IMR-90 (cell line): ENCODE data around the gene LMAN2L. TPM values are rescaled to one million over a fixed set of nuclear protein-coding genes. Genes with fewer than 3 reads are reported as not detected.
A peak's percentile ranks its signal among the peaks of the same experiment; 100 is the strongest.

Source experiments
- ATAC-seq: fragments of 200-7000 bp; cut with Tn5 transposase; 2 replicates; pipeline ENCODE4 v1.9.1; 2020; ENCODE audit warnings: low read depth, mild to moderate bottlenecking, moderate library complexity
- BruUV-seq: library from RNA; stranded (reverse); fragments of 400-500 nt; replicated peaks from 2 replicates; lab custom pipeline; 2021; lab: Mats Ljungman, UMichigan
- CTCF ChIA-PET: fragments of 300-600 bp; formaldehyde crosslinking; extraction: SDS; loops from one replicate; lab custom pipeline; 2021; ENCODE audit warnings: antibody characterized with exemption; lab: Yijun Ruan, JAX
- POLR2A ChIA-PET: fragments of 300-600 bp; sonication (Branson Sonifier 250); formaldehyde crosslinking; loops from one replicate; lab custom pipeline; 2022; ENCODE audit warnings: antibody characterized with exemption; ENCODE audit not compliant: unreplicated experiment; lab: Charles Lee
- DNase-seq: peaks from one replicate; pipeline ENCODE4 v3.0.0; 2013
- H2AFZ ChIP-seq: replicated peaks from 2 replicates; pipeline ENCODE3; 2013; ENCODE audit warnings: low read length, mild to moderate bottlenecking; ENCODE audit not compliant: poor library complexity
- H2AK5ac ChIP-seq: 2 replicates; pipeline ENCODE4 v1.6.1; 2013; ENCODE audit warnings: low read depth, low read length, inconsistent platforms
- H2AK9ac ChIP-seq: replicated peaks from 2 replicates; pipeline ENCODE3; 2013; ENCODE audit warnings: mild to moderate bottlenecking, low read depth, low read length, moderate library complexity; ENCODE audit not compliant: poor library complexity
- H2BK120ac ChIP-seq: 2 replicates; pipeline ENCODE4 v1.6.1; 2013; ENCODE audit warnings: low read depth, low read length, inconsistent platforms
- H2BK15ac ChIP-seq: 3 replicates; pipeline ENCODE4 v1.6.1; 2013; ENCODE audit warnings: low read depth, low read length, inconsistent platforms
- H2BK20ac ChIP-seq: 2 replicates; pipeline ENCODE4 v1.6.1; 2013; ENCODE audit warnings: low read depth, mild to moderate bottlenecking, inconsistent platforms, low read length, moderate library complexity
- H2BK5ac ChIP-seq: 2 replicates; pipeline ENCODE4 v1.6.1; 2013; ENCODE audit warnings: mild to moderate bottlenecking, low read depth, low read length, inconsistent platforms; ENCODE audit not compliant: poor library complexity, severe bottlenecking
- H3K14ac ChIP-seq: replicated peaks from 2 replicates; pipeline ENCODE4 v1.6.1; 2013; ENCODE audit warnings: low read depth, low read length, inconsistent platforms
- H3K18ac ChIP-seq: 2 replicates; pipeline ENCODE4 v1.6.1; 2013; ENCODE audit warnings: low read depth, low read length, control low read depth
- H3K23ac ChIP-seq: 2 replicates; pipeline ENCODE4 v1.6.1; 2013; ENCODE audit warnings: low read depth, low read length, inconsistent platforms
- H3K27ac ChIP-seq: 2 replicates; pipeline ENCODE4 v1.5.1; 2013; ENCODE audit warnings: mild to moderate bottlenecking, control low read depth, low read length; ENCODE audit not compliant: insufficient read depth
- H3K27me3 ChIP-seq: 2 replicates; pipeline ENCODE4 v1.6.1; 2013; ENCODE audit warnings: low read length; ENCODE audit not compliant: control insufficient read depth, insufficient read depth
- H3K36me3 ChIP-seq: 2 replicates; pipeline ENCODE4 v1.6.1; 2013; ENCODE audit warnings: low read length, mixed read lengths; ENCODE audit not compliant: control insufficient read depth, insufficient read depth
- H3K4ac ChIP-seq: 2 replicates; pipeline ENCODE4 v1.6.1; 2013; ENCODE audit warnings: low read depth, low read length, inconsistent platforms
- H3K4me1 ChIP-seq: 2 replicates; pipeline ENCODE4 v1.6.1; 2013; ENCODE audit warnings: low read length, mixed read lengths; ENCODE audit not compliant: control insufficient read depth, insufficient read depth
- H3K4me2 ChIP-seq: 2 replicates; pipeline ENCODE4 v1.6.1; 2013; ENCODE audit warnings: low read depth, mild to moderate bottlenecking, control low read depth, low read length, moderate library complexity
- H3K4me3 ChIP-seq: 2 replicates; pipeline ENCODE4 v1.5.1; 2013; ENCODE audit warnings: low read depth, mild to moderate bottlenecking, control low read depth, low read length, moderate library complexity; ENCODE audit not compliant: insufficient read depth
- H3K56ac ChIP-seq: 2 replicates; pipeline ENCODE4 v1.6.1; 2013; ENCODE audit warnings: low read length, inconsistent platforms; ENCODE audit not compliant: insufficient read depth; ENCODE audit errors: extremely low read depth
- H3K79me1 ChIP-seq, 2 experiments: 2 replicates each; pipeline ENCODE4 v1.6.1; 2013; ENCODE audit warnings: low read length in 2 of 2, inconsistent platforms in 1 of 2, low read depth in 1 of 2
- H3K9ac ChIP-seq: 2 replicates; pipeline ENCODE4 v1.6.1; 2013; ENCODE audit warnings: low read depth, low read length, control low read depth
- H3K9me1 ChIP-seq: 2 replicates; pipeline ENCODE4 v1.6.1; 2013; ENCODE audit warnings: low read length, inconsistent platforms; ENCODE audit not compliant: insufficient read depth
- H3K9me3 ChIP-seq: 2 replicates; pipeline ENCODE4 v1.6.1; 2013; ENCODE audit warnings: low read length; ENCODE audit not compliant: control insufficient read depth, insufficient read depth
- H4K20me1 ChIP-seq: 2 replicates; pipeline ENCODE4 v1.6.1; 2013; ENCODE audit warnings: low read length, inconsistent platforms; ENCODE audit not compliant: insufficient read depth
- H4K5ac ChIP-seq: 2 replicates; pipeline ENCODE4 v1.6.1; 2013; ENCODE audit warnings: mild to moderate bottlenecking, low read depth, low read length, control low read depth
- H4K8ac ChIP-seq, 2 experiments: 2 replicates each; pipeline ENCODE4 v1.6.1; 2013; ENCODE audit warnings: low read depth in 2 of 2, low read length in 2 of 2, control low read depth in 1 of 2, inconsistent platforms in 1 of 2
- H4K91ac ChIP-seq: 2 replicates; pipeline ENCODE4 v1.6.1; 2013; ENCODE audit warnings: low read depth, low read length, inconsistent platforms; ENCODE audit not compliant: insufficient read depth
- BHLHE40 ChIP-seq: fragments of 150-350 bp; IDR thresholded peaks from 2 replicates; pipeline ENCODE4 v1.6.1; 2016; ENCODE audit warnings: mild to moderate bottlenecking, low read depth, low read length
- CEBPB ChIP-seq: IDR thresholded peaks from 2 replicates; pipeline ENCODE4 v1.6.1; 2012; ENCODE audit warnings: low read depth, low read length, improper control_type of control experiment
- FOS ChIP-seq: fragments of 150-350 bp; IDR thresholded peaks from 2 replicates; pipeline ENCODE4 v1.6.1; 2016; ENCODE audit warnings: low read depth, low read length
- MXI1 ChIP-seq: IDR thresholded peaks from 2 replicates; pipeline ENCODE4 v1.6.1; 2012; ENCODE audit warnings: low read depth, mild to moderate bottlenecking, low read length, moderate library complexity, borderline replicate concordance
- NFE2L2 ChIP-seq: fragments of 150-350 bp; IDR thresholded peaks from 2 replicates; pipeline ENCODE4 v1.6.1; 2016; ENCODE audit warnings: low read depth, mild to moderate bottlenecking, low read length
- POLR2A ChIP-seq: IDR thresholded peaks from 2 replicates; pipeline ENCODE4 v1.6.1; 2012; ENCODE audit warnings: mild to moderate bottlenecking, low read depth, low read length
- RCOR1 ChIP-seq: IDR thresholded peaks from 2 replicates; pipeline ENCODE4 v1.6.1; 2012; ENCODE audit warnings: mild to moderate bottlenecking, low read length, improper control_type of control experiment; ENCODE audit not compliant: insufficient replicate concordance
- SMC3 ChIP-seq: fragments of 150-350 bp; IDR thresholded peaks from 2 replicates; pipeline ENCODE4 v1.6.1; 2016; ENCODE audit warnings: low read depth, mild to moderate bottlenecking, antibody characterized with exemption, low read length, moderate library complexity
- WGBS, 2 experiments: methylation state at CpG; one replicate each; pipeline versions ENCODE4 v1.1.5 to v1.1.7; 2013; ENCODE audit warnings: missing lambda C conversion rate in 2 of 2; ENCODE audit not compliant: insufficient read length in 1 of 2; ENCODE audit errors: extremely low coverage in 2 of 2; 5-methylcytosine and 5-hydroxymethylcytosine counted together
- dilution Hi-C: fragments of 300-500 bp; cut with HindIII; formaldehyde crosslinking; loops from one replicate; pipeline ENCODE4 v1.14.3; 2018; ENCODE audit warnings: low sequenced_read_pairs; ENCODE audit not compliant: unreplicated experiment
- in situ Hi-C: fragments of 300-500 bp; cut with MboI; formaldehyde crosslinking; loops from 3 replicates; pipeline ENCODE4 v1.14.3; 2019; ENCODE audit warnings: low sequenced_read_pairs, inconsistent platforms, mixed read lengths
- intact Hi-C: fragments of 100-400 bp; cut with micrococcal nuclease; formaldehyde crosslinking; loops from 2 replicates; pipeline ENCODE4 v1.10.0; 2022
- polyA plus RNA-seq, 3 experiments: library from polyadenylated mRNA; depleted of rRNA; stranded (reverse); fragments of >200 nt; gene quantifications; 2 replicates each; pipeline ENCODE4 v1.2.3, GENCODE V29; 2012; ENCODE audit warnings: low replicate concordance in 1 of 3
- total RNA-seq: library from RNA; depleted of rRNA; stranded (reverse); fragments of >200 nt; gene quantifications from 2 replicates; pipeline ENCODE4 v1.2.3, GENCODE V29; 2012
- TF ChIP-seq, protein P1 (sequence below): fragments of 150-350 bp; IDR thresholded peaks from 2 replicates; pipeline ENCODE4 v1.6.1; 2016; ENCODE audit warnings: low read depth, mild to moderate bottlenecking, low read length, moderate library complexity, borderline replicate concordance
- TF ChIP-seq, protein P2 (sequence below): fragments of 150-350 bp; IDR thresholded peaks from 2 replicates; pipeline ENCODE4 v1.6.1; 2017; ENCODE audit warnings: mild to moderate bottlenecking, antibody characterized with exemption, low read length, low read depth

LMAN2L gene
- total and polyA plus RNA-seq, 2 of the 4 experiments (the other 2 are of a cell fraction), result 22.5 to 22.9 TPM

DNA sequence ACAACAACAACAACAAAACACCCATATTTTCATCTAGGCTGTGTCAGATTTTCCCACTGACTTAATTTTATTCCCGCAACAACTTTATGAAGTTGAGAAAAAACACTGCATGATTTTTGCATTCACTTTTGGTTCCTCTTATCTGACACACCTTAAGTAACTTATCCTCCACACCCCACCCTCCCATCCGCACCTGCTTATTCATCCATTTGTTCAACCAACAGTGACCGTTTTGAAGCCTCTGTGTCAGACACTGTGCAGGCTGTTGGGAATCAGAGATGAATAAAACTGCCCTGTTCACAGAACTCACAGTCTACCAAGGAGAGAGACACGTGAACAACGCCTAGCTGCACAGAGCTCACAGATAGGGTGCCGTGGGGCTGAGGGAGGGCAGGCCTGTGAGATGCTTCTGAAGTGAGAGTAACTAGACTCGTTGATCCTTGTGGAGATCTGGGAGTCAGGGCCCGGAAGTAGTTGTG is 28.3 kb upstream of the LMAN2L start:
- CTCF ChIA-PET, result no interaction called here
- DNase-seq (no peak), ATAC-seq (no peak)
- H4K8ac ChIP-seq, result no peak overlapping the region
- no peak overlapping the region for H3K4me2 ChIP-seq
- no peak overlapping the region for H3K14ac ChIP-seq
- 72% methylated on average over 4 of the region's 8 CpGs; no CpG with 5 or more reads in 1 of the 2 experiments for WGBS, 2 experiments
- H2AFZ ChIP-seq, result peak overlapping the region; percentile 67
- POLR2A ChIA-PET, result no interaction called here
- H4K91ac ChIP-seq, result no peak overlapping the region
- dilution Hi-C loops, result no loop called here
- H2BK120ac ChIP-seq, result no peak overlapping the region
- H3K27me3 ChIP-seq, result no peaks in the 10 kb centered on the region
- H3K4me3 ChIP-seq, result no peak overlapping the region
- peaks cover 4 to 12% of the 10 kb centered on the region in 2 experiments; a peak in 1 of 4 replicates for H3K79me1 ChIP-seq
- H2BK20ac ChIP-seq, result no peak overlapping the region
- no peak overlapping the region for H3K18ac ChIP-seq
- H3K27ac ChIP-seq, result no peak overlapping the region
- in situ Hi-C loops, result no loop called here
- intact Hi-C loops, result no loop called here
- peaks cover 6% of the 10 kb centered on the region; the same call in 1 of the 2 replicates for H3K4me1 ChIP-seq
- H3K36me3 ChIP-seq, result no peaks in the 10 kb centered on the region
- no peak overlapping the region for H3K9ac ChIP-seq
- no peak overlapping the region for H3K56ac ChIP-seq
- H3K9me1 ChIP-seq, result peaks cover 13% of the 10 kb centered on the region; the same call in 1 of the 2 replicates
- BruUV-seq, result no TSS peak
- H3K23ac ChIP-seq, result no peak overlapping the region
- no peak overlapping the region for H2AK5ac ChIP-seq
- H2BK15ac ChIP-seq, result no peak overlapping the region
- H3K4ac ChIP-seq, result no peak overlapping the region
- no peak overlapping the region for H4K5ac ChIP-seq
- H4K20me1 ChIP-seq, result no peaks in the 10 kb centered on the region; the same call in 1 of the 2 replicates
- H2AK9ac ChIP-seq, result no peak overlapping the region
- H2BK5ac ChIP-seq, result no peak overlapping the region
- no peak for TF ChIP-seq POLR2A
- TF ChIP-seq, protein P1, sequence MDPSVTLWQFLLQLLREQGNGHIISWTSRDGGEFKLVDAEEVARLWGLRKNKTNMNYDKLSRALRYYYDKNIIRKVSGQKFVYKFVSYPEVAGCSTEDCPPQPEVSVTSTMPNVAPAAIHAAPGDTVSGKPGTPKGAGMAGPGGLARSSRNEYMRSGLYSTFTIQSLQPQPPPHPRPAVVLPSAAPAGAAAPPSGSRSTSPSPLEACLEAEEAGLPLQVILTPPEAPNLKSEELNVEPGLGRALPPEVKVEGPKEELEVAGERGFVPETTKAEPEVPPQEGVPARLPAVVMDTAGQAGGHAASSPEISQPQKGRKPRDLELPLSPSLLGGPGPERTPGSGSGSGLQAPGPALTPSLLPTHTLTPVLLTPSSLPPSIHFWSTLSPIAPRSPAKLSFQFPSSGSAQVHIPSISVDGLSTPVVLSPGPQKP, result no peak
- TF ChIP-seq FOS, result no peak
- TF ChIP-seq RCOR1, result no peak
- TF ChIP-seq, protein P2, sequence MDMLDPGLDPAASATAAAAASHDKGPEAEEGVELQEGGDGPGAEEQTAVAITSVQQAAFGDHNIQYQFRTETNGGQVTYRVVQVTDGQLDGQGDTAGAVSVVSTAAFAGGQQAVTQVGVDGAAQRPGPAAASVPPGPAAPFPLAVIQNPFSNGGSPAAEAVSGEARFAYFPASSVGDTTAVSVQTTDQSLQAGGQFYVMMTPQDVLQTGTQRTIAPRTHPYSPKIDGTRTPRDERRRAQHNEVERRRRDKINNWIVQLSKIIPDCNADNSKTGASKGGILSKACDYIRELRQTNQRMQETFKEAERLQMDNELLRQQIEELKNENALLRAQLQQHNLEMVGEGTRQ, result no peak
- TF ChIP-seq NFE2L2, result no peak
- TF ChIP-seq MXI1, result no peak
- TF ChIP-seq BHLHE40, result no peak
- no peak for TF ChIP-seq SMC3
- no peak for TF ChIP-seq CEBPB
- H3K9me3 ChIP-seq, result no peaks in the 10 kb centered on the region
